LHCN-M2 (cell line): ENCODE data around the gene TMEM236. TPM values are rescaled to one million over a fixed set of nuclear protein-coding genes. Genes with fewer than 3 reads are reported as not detected.

Experiments used
- DNase-seq: peaks from one replicate; pipeline ENCODE4 v3.0.0-alpha.2; 2012; ENCODE audit warnings: low read depth
- total RNA-seq: library from RNA; depleted of rRNA; stranded (reverse); fragments of >200 nt; gene quantifications from 2 replicates; pipeline ENCODE4 v1.2.3, GENCODE V29; 2014

TMEM236 gene
- total RNA-seq, 1 experiment from 2014 or later, result under 0.01 TPM

GRCh38 chr10:17740668-17741067, 11.3 kb upstream of the TMEM236 start:
- no peak for DNase-seq

- peak; percentile 58 for DNase-seq
Observed at GRCh38 chr10:17742918-17743317, 9.1 kb upstream of the TMEM236 start.

- no peak for DNase-seq
Observed at GRCh38 chr10:17743437-17743836, 8.6 kb upstream of the TMEM236 start.

- peak; percentile 79 for DNase-seq
Observed at GRCh38 chr10:17744341-17744861, 7.6 kb upstream of the TMEM236 start.

- DNase-seq, result no peak
Observed at GRCh38 chr10:17747883-17748550, 4.0 kb upstream of the TMEM236 start.

GRCh38 chr10:17749890-17750289, 2.1 kb upstream of the TMEM236 start:
- no peak for DNase-seq

- DNase-seq, result no peak
Observed at GRCh38 chr10:17756557-17757217, 4.7 kb downstream of the TMEM236 start.

GRCh38 chr10:17758200-17758599, 6.2 kb downstream of the TMEM236 start:
- no peak for DNase-seq

GRCh38 chr10:17758896-17759295, 6.9 kb downstream of the TMEM236 start:
- DNase-seq, result no peak

GRCh38 chr10:17764142-17764541, 12.1 kb downstream of the TMEM236 start:
- no peak for DNase-seq

GRCh38 chr10:17765602-17766001, 13.6 kb downstream of the TMEM236 start:
- no peak for DNase-seq

GRCh38 chr10:17766731-17767130, 14.7 kb downstream of the TMEM236 start:
- no peak for DNase-seq

- no peak for DNase-seq
Observed at GRCh38 chr10:17768496-17768895, 16.5 kb downstream of the TMEM236 start.

- no peak for DNase-seq
Observed at GRCh38 chr10:17768957-17769356, 17.0 kb downstream of the TMEM236 start.

- no peak for DNase-seq
Observed at GRCh38 chr10:17771017-17771416, 19.0 kb downstream of the TMEM236 start.

GRCh38 chr10:17779784-17780183, 27.8 kb downstream of the TMEM236 start:
- DNase-seq, result no peak

- no peak for DNase-seq
Observed at GRCh38 chr10:17780727-17781126, 28.7 kb downstream of the TMEM236 start.

GRCh38 chr10:17781856-17782255, 29.9 kb downstream of the TMEM236 start:
- DNase-seq, result no peak

GRCh38 chr10:17782921-17783665, 31.1 kb downstream of the TMEM236 start:
- no peak for DNase-seq

GRCh38 chr10:17783751-17784150, 31.8 kb downstream of the TMEM236 start:
- no peak for DNase-seq

GRCh38 chr10:17784688-17785087, 32.7 kb downstream of the TMEM236 start:
- peak; percentile 58 for DNase-seq

GRCh38 chr10:17785276-17785930, 33.4 kb downstream of the TMEM236 start:
- peak; percentile 63 for DNase-seq
